ENCODE measurements around the gene KCNQ1. TPM values are rescaled to one million over a fixed set of nuclear protein-coding genes. Genes with fewer than 3 reads are reported as not detected.
A peak's percentile ranks its signal among the peaks of the same experiment; 100 is the strongest.

Gene KCNQ1
- total and polyA plus RNA-seq, 2 of the 13 experiments (the other 11 are each of a cell fraction or from before 2014, with no cell fraction given): 0.02 to 0.08 TPM

DNA sequence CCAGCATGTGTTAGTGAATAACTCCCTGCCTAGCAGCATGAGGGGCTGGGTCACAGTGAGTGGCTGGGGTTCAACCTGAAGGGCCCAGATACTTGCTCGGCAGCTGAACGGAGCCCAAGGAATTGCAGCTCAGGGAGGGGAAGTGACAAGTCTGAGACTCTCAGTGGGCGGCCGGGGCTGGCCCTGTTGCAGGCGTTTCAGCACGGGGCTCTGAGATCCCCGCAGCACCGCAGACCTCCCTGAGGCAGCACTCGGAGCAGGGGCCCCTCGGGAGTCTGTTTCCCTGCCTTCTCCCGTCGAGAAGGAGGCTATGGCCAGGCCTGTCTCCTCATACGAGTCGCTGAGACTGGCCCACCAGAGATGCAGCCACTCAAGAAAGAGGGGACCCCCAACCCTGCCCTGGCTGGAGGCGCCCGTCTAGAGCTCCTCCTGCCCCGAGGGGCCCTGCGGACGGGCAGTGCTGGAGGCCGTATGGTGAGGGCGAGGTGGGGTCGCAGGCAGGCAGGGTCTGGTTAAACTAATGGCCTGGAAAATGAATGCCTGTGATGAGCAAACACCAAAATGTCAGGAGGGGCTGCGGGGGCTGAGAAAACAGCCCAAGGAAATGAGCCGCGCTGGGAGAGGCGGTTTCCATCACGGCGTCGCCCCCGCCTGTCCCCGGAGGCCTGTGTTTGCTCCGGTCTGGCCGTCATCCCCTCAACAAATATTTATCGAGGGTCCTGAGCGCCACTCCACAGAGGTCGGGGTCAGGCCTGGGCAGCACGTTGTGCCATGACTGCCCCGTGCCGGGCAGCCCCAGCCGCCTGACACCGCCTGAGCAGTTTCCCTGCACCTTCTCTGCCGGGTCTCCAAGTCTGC is 35.0 kb upstream of the KCNQ1 start (continued):
- TF ChIP-seq, protein P1, sequence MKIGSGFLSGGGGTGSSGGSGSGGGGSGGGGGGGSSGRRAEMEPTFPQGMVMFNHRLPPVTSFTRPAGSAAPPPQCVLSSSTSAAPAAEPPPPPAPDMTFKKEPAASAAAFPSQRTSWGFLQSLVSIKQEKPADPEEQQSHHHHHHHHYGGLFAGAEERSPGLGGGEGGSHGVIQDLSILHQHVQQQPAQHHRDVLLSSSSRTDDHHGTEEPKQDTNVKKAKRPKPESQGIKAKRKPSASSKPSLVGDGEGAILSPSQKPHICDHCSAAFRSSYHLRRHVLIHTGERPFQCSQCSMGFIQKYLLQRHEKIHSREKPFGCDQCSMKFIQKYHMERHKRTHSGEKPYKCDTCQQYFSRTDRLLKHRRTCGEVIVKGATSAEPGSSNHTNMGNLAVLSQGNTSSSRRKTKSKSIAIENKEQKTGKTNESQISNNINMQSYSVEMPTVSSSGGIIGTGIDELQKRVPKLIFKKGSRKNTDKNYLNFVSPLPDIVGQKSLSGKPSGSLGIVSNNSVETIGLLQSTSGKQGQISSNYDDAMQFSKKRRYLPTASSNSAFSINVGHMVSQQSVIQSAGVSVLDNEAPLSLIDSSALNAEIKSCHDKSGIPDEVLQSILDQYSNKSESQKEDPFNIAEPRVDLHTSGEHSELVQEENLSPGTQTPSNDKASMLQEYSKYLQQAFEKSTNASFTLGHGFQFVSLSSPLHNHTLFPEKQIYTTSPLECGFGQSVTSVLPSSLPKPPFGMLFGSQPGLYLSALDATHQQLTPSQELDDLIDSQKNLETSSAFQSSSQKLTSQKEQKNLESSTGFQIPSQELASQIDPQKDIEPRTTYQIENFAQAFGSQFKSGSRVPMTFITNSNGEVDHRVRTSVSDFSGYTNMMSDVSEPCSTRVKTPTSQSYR (CRISPR knock-in tag; IDR thresholded peaks at IDR 0.05; ENCODE audit: borderline replicate concordance): no peak
- TF ChIP-seq ZNF484 (CRISPR knock-in tag; IDR thresholded peaks at IDR 0.05; ENCODE audit: borderline replicate concordance, low read depth): no peak
- TF ChIP-seq ZNF335 (CRISPR knock-in tag; IDR thresholded peaks at IDR 0.05): peak; percentile 27; the same call in 1 of the 2 replicates
- peak; percentile 65; the same call in 1 of the 2 replicates for TF ChIP-seq ZNF160 (CRISPR knock-in tag; IDR thresholded peaks at IDR 0.05)
- TF ChIP-seq KLF15 (CRISPR knock-in tag; IDR thresholded peaks at IDR 0.05; ENCODE audit: borderline replicate concordance): no peak
- peak; percentile 92 for TF ChIP-seq ZNF263 (CRISPR knock-in tag; IDR thresholded peaks at IDR 0.05)
- TF ChIP-seq, protein P2, sequence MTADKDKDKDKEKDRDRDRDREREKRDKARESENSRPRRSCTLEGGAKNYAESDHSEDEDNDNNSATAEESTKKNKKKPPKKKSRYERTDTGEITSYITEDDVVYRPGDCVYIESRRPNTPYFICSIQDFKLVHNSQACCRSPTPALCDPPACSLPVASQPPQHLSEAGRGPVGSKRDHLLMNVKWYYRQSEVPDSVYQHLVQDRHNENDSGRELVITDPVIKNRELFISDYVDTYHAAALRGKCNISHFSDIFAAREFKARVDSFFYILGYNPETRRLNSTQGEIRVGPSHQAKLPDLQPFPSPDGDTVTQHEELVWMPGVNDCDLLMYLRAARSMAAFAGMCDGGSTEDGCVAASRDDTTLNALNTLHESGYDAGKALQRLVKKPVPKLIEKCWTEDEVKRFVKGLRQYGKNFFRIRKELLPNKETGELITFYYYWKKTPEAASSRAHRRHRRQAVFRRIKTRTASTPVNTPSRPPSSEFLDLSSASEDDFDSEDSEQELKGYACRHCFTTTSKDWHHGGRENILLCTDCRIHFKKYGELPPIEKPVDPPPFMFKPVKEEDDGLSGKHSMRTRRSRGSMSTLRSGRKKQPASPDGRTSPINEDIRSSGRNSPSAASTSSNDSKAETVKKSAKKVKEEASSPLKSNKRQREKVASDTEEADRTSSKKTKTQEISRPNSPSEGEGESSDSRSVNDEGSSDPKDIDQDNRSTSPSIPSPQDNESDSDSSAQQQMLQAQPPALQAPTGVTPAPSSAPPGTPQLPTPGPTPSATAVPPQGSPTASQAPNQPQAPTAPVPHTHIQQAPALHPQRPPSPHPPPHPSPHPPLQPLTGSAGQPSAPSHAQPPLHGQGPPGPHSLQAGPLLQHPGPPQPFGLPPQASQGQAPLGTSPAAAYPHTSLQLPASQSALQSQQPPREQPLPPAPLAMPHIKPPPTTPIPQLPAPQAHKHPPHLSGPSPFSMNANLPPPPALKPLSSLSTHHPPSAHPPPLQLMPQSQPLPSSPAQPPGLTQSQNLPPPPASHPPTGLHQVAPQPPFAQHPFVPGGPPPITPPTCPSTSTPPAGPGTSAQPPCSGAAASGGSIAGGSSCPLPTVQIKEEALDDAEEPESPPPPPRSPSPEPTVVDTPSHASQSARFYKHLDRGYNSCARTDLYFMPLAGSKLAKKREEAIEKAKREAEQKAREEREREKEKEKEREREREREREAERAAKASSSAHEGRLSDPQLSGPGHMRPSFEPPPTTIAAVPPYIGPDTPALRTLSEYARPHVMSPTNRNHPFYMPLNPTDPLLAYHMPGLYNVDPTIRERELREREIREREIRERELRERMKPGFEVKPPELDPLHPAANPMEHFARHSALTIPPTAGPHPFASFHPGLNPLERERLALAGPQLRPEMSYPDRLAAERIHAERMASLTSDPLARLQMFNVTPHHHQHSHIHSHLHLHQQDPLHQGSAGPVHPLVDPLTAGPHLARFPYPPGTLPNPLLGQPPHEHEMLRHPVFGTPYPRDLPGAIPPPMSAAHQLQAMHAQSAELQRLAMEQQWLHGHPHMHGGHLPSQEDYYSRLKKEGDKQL (CRISPR knock-in tag; IDR thresholded peaks at IDR 0.05; ENCODE audit: low read depth): peak; percentile 45; the same call in 1 of the 2 replicates
- TF ChIP-seq TBP (CRISPR knock-in tag; IDR thresholded peaks at IDR 0.05): no peak
- TF ChIP-seq, protein P3, sequence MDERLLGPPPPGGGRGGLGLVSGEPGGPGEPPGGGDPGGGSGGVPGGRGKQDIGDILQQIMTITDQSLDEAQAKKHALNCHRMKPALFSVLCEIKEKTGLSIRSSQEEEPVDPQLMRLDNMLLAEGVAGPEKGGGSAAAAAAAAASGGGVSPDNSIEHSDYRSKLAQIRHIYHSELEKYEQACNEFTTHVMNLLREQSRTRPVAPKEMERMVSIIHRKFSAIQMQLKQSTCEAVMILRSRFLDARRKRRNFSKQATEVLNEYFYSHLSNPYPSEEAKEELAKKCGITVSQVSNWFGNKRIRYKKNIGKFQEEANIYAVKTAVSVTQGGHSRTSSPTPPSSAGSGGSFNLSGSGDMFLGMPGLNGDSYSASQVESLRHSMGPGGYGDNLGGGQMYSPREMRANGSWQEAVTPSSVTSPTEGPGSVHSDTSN (CRISPR knock-in tag; IDR thresholded peaks at IDR 0.05): no peak
- no peak for TF ChIP-seq ZNF124 (CRISPR knock-in tag; IDR thresholded peaks at IDR 0.05)
- TF ChIP-seq CREM (IDR thresholded peaks at IDR 0.05): peak; percentile 47; the same call in 1 of the 2 replicates
- no peak for TF ChIP-seq CREM (CRISPR knock-in tag; IDR thresholded peaks at IDR 0.05)
- TF ChIP-seq ZFP37 (CRISPR knock-in tag; IDR thresholded peaks at IDR 0.05; ENCODE audit: borderline replicate concordance): peak; percentile 41; the same call in 1 of the 2 replicates
- TF ChIP-seq MTA3 (CRISPR knock-in tag; IDR thresholded peaks at IDR 0.05): no peak
- no peak for TF ChIP-seq ELF1 (CRISPR knock-in tag; IDR thresholded peaks at IDR 0.05)
- TF ChIP-seq, protein P4, sequence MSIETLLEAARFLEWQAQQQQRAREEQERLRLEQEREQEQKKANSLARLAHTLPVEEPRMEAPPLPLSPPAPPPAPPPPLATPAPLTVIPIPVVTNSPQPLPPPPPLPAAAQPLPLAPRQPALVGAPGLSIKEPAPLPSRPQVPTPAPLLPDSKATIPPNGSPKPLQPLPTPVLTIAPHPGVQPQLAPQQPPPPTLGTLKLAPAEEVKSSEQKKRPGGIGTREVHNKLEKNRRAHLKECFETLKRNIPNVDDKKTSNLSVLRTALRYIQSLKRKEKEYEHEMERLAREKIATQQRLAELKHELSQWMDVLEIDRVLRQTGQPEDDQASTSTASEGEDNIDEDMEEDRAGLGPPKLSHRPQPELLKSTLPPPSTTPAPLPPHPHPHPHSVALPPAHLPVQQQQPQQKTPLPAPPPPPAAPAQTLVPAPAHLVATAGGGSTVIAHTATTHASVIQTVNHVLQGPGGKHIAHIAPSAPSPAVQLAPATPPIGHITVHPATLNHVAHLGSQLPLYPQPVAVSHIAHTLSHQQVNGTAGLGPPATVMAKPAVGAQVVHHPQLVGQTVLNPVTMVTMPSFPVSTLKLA (IDR thresholded peaks at IDR 0.05): no peak
- no peak; the same call in 1 of the 2 replicates for TF ChIP-seq ARHGAP35 (CRISPR knock-in tag; IDR thresholded peaks at IDR 0.05; ENCODE audit: borderline replicate concordance)
- no peak for TF ChIP-seq ZNF616 (CRISPR knock-in tag; IDR thresholded peaks at IDR 0.05; ENCODE audit: low read depth)
- TF ChIP-seq ZSCAN12 (CRISPR knock-in tag; IDR thresholded peaks at IDR 0.05): no peak

Measured in HepG2 (cell line).